GM18519 (cell line): ENCODE data around the gene KLHL21.

Source experiments
- ATAC-seq: cut with Tn5 transposase; IDR thresholded peaks from one replicate; pipeline ENCODE4 v1.9.1; 2021; ENCODE audit warnings: mild to moderate bottlenecking, moderate library complexity; ENCODE audit not compliant: unreplicated experiment, low FRiP score

The KLHL21 gene

GRCh38 chr1:6627031-6627430 lies 24.4 kb upstream of the KLHL21 start:
- no peak for ATAC-seq

DNA sequence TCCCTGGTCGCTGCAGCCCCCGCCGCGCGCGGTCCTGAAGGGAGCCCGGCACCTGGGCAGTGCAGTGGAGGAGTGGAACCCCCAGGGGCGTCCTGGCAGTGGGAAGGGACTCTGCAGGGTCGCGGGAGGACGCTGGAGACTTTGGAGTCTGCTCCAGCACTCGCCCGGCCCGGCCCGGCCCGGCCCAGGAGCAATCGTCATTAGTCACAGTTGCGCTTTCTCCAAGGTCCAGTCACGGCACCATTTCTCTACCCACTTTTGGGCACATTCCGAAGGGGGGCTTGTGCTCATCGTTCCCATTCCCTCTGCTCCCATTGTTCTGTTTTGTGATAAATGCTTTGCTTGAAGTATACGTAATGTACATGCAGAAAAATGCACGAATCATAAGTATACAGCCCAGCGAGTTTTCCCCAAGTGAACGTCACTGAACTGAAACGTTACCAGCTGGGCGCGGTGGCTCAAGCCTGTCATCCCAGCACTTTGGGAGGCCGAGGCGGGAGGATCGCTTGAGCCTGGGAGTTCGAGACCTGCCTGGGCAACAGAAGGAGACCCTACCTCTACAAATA lies 23.0 kb upstream of the KLHL21 start:
- ATAC-seq = peak; percentile 23

DNA sequence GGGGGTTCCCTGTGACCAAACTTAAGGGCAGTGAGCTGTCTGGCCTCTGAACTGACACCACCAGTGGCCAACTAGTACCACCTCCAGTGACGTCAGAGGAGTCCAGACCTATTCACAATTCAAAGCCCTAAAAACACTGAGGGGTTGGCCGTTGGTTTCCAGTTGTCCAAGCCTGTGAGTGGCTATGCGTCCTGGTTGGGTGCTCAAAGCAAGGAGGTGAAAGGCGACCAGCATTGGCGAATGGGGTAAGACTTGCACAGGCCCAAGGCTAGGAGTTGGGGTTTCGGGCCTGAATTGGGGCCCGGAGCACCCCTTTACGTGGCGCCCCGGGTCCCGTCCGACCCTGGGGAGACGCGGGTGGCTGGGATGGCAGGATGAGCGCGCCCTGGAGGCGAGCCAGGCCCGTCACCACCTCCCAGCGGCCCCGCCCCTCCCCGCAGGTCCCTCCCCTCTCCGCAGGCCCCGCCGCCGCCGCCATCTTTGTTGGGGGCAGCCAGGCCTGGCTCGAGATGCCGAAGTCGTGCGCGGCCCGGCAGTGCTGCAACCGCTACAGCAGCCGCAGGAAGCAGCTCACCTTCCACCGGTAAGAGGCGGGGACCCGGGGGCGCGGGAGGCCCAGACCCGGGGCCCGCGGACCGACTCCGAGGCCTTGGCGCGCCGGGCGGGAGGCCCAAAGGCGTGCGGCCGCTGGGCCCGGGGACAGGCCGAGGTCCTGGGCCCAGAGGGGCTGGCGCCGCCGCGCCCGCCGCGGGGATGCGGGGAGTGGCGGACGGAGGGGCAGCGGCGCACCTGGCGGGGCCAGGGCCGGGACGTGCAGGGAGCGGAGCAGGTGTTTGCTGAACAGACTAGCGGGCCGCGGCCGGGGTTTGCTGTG lies 22.3 kb upstream of the KLHL21 start, which contains the start of gene THAP3:
THAP3 (plus strand) TSS at position 159 of the 874 bp plus-strand sequence; CDS start at position 510, 351 bp downstream.
- ATAC-seq = peak; percentile 37

- ATAC-seq = no peak
Measured at GRCh38 chr1:6623269-6623965, 20.7 kb upstream of the KLHL21 start.

DNA sequence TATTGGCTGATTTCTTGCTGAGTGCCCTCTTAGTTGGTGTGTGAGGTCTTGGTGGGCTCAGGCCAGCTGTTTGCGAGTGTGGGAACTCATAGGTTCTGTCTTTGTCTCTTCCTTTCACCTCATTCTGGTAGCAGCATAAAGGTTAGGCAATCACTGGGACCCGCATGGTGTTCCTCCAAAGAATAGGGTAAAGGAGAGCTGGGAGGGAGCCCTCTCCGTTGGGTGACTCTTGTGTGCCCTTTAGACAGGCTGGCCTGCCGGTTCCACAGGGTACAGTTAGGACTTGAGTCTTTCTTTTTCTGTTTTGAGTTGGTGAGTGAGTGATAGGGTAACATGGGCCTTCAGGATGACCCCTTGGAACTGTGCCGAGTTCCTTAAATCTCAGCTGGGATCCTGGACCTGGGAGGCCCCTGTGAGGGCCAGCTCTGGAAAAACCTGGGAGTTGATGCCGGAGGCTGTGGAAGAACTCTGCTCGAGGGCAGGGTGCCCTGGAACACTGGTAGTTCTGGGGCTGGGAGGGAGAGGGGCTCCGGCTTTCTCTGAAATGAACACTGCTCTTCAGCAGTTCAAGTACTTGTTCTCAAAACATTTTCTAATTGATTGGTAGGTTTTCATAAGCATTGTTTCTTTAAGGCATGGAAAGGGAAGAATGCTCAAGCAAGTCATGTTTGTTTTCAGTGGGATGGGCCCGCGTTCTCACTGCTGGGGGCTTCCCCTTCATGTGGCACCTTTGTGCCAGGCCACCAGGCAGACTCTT lies 19.9 kb upstream of the KLHL21 start:
- ATAC-seq = no peak

GRCh38 chr1:6621429-6622391 lies 19.0 kb upstream of the KLHL21 start:
- no peak for ATAC-seq

DNA sequence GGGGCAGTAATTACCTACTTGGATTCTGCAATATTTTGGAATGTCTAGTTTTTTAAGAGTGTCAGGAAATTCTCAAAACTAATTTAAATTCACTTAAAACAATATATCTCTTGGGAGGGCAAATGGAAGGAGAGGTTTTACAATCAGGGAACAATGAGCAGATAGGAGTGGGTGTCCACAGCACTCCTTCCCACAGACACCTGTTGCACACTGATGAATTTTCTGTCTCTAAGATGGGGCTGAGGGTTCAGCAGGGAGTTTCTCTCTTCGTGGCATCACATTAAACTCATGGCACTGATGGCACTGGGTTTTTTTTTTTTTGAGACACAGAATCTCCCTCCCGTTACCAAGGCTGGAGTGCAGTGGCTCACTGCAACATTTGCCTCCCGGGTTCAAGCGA lies 16.4 kb upstream of the KLHL21 start:
- no peak for ATAC-seq

DNA sequence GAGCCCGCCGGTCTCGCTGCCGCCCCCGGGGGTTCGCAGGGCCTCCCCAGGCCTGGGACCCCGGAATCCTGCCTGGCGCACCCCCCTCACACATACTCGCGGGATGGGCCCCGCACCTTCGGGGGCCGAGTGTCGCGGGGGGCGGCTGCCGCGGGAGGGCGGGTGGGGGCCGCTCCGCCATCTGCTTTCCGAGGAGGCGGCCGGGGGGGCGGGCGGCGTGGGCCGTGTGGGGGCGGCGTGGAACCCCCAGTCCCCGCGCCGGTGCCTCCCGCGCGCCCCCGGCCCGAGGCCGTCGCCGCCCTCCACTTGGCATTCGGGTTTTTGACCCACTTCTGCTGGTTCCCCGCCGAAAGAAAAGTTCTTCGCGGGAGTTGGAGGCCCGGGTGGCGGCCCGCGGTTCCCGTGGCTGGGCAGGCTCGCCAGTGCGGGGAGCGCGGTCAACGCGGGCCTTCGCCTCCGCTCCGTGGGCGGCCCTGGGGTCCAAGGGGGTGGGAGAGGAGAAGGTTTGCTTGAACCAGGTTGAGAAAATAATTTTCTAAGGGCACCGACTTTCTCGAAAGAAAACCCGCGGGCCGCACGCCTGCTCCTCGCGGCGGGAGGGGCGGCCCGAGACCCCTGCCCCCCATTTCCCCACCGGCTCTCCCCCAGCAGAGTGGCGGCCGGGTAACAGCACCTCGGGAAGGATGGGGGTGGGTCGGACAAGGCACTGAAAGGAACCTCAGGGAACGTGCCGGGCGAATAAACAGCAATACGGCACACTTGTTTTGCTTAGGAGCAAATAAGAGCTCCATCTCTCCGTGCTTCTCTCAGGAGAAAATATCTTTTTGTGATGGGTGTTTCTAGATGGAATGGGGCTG lies 12.5 kb upstream of the KLHL21 start:
- ATAC-seq = no peak

DNA sequence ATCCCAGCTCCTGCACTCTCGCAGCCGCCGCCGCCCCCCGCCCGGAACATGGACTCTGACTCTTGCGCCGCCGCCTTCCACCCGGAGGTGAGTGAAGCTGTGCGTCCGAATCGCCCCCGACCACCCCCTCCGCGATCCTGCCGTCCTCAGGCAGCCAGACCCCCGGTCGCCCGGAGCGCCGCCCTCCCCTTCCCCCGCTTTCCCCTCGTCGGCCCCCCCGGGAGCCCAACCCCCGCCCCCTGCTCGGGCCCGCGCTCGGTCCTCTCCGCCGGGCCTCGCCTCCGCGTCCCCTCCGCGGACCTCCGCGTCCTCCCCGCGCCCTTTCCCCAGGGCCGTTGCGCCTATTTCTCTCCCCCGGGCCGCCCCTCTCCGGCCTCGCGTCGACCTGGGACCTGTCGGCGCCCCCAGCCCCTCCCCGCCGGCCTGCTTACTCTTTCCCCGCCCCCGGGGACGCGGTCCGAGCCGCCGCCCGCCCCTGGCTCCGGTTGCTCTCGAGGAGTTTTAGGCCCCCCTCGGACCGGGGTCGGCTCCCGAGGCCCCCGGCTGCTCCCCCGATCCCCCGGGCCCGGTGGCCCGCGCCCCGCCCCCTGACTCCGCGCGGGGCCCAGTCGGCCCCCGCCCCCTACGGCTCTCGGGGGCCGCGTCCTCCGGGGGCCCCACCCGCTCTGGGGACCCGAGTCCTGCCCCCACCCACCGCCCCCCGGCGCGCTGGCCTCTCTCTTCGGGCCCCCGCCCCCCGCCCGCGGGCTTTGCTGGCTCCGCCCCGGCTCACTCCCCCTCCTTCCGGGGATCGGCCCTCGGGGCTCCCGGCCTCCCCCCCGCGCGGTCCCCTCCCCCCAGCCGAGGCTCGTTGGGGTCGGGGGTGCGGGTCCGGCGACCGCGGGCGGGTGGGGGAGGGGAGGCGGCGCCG lies 11.6 kb upstream of the KLHL21 start:
- ATAC-seq = no peak

- peak; percentile 77 for ATAC-seq
Measured at GRCh38 chr1:6613361-6614018, 10.8 kb upstream of the KLHL21 start, which contains the start of gene PHF13. TSS of gene PHF13 (plus strand) at chr1:6613731. CDS start at chr1:6614067, 336 bp downstream.

- ATAC-seq = peak; percentile 13
Measured at GRCh38 chr1:6612641-6613360, 10.1 kb upstream of the KLHL21 start.

- no peak for ATAC-seq
Measured at GRCh38 chr1:6603915-6604558, 1.4 kb upstream of the KLHL21 start.

- peak; percentile 13 for ATAC-seq
Measured at GRCh38 chr1:6603238-6603914, 707 bp upstream of the KLHL21 start.

DNA sequence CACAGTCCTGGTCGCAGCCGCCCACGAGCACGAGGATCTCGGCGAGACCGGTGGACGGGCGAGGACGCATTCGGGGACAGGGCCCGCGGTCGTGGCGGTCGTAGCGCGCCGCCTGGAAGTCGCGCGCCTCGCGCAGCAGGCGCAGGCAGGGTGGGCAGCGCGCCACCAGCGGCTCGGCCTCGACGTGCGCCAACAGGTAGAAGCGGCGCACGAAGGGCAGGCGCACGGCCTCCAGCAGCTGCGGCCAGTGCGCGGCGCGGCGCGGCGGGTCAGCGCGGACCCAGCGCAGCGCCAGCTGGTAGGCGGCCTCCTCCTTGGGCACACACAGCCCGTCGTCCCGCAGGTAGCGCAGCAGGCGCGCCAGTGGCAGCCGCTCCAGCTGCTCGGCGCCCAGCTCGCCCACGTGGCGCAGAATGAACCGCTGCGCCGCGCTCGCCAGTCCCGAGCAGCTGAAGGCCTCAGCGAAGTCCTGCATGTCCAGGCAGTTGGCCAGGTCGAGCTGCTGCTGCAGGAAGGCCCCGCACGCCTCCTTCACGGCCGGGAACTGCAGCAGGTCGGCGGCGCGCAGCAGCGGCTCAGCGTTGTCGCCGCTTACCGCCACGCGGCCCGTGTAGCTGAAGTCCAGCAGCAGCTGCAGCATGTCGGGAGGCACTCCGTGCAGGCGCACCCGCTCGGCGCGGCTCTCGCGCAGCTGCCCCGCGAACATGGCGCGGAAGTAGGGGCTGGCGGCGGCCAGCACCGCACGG lies 573 bp downstream of the KLHL21 start:
- ATAC-seq = peak; percentile 7
